DOHH2 (cell line): ENCODE results near the gene SCRG1.

Experiments used
- H3F3A ChIP-seq: fragments of 200-600 bp; sonication (generic), shearing (Covaris generic); 2 replicates; pipeline ENCODE4 v1.6.0; 2016; ENCODE audit warnings: antibody characterized with exemption, mild to moderate bottlenecking; ENCODE audit not compliant: control insufficient read depth, insufficient read depth
- H3K27ac ChIP-seq: fragments of 200-600 bp; sonication (generic); 2 replicates; pipeline ENCODE4 v1.5.1; 2014; ENCODE audit warnings: low read depth, mild to moderate bottlenecking, low read length, moderate library complexity
- H3K27me3 ChIP-seq: fragments of 200-600 bp; sonication (generic); 2 replicates; pipeline ENCODE4 v1.6.1; 2014; ENCODE audit warnings: mild to moderate bottlenecking, low read length, mixed read lengths; ENCODE audit not compliant: control insufficient read depth
- H3K36me3 ChIP-seq: fragments of 200-600 bp; sonication (generic); 2 replicates; pipeline ENCODE4 v1.6.1; 2014; ENCODE audit warnings: mild to moderate bottlenecking, low read length, moderate library complexity, mixed read lengths; ENCODE audit not compliant: control insufficient read depth
- H3K4me1 ChIP-seq: fragments of 200-600 bp; sonication (generic); 2 replicates; pipeline ENCODE4 v1.6.1; 2014; ENCODE audit warnings: mild to moderate bottlenecking, low read length, mixed read lengths; ENCODE audit not compliant: control insufficient read depth
- H3K4me2 ChIP-seq: fragments of 200-600 bp; sonication (generic); 2 replicates; pipeline ENCODE4 v1.6.0; 2014; ENCODE audit warnings: mild to moderate bottlenecking, low read length, moderate library complexity
- H3K4me3 ChIP-seq: fragments of 200-600 bp; sonication (generic); 2 replicates; pipeline ENCODE4 v1.5.1; 2014; ENCODE audit warnings: mild to moderate bottlenecking, low read length, mixed read lengths
- H3K79me2 ChIP-seq: fragments of 200-600 bp; sonication (generic); 2 replicates; pipeline ENCODE4 v1.6.1; 2014; ENCODE audit warnings: mild to moderate bottlenecking, low read length, mixed read lengths; ENCODE audit not compliant: control insufficient read depth
- H3K9me2 ChIP-seq: fragments of 200-600 bp; sonication (generic); replicated peaks from 2 replicates; pipeline ENCODE4 v1.6.1; 2014; ENCODE audit warnings: mild to moderate bottlenecking, low read length, mixed read lengths; ENCODE audit not compliant: control insufficient read depth
- H3K9me3 ChIP-seq: fragments of 200-600 bp; sonication (generic); 2 replicates; pipeline ENCODE4 v1.6.1; 2014; ENCODE audit warnings: antibody characterized with exemption, low read length, mixed read lengths; ENCODE audit not compliant: control insufficient read depth, insufficient read depth
- H4K20me1 ChIP-seq: fragments of 200-600 bp; sonication (generic); 2 replicates; pipeline ENCODE4 v1.6.0; 2014; ENCODE audit warnings: low read depth, mild to moderate bottlenecking, antibody characterized with exemption, low read length, moderate library complexity; ENCODE audit not compliant: control insufficient read depth, insufficient read depth
- EZH2phosphoT487 ChIP-seq: fragments of 200-600 bp; sonication (generic); IDR thresholded peaks from 2 replicates; pipeline ENCODE4 v1.6.1; 2017; ENCODE audit warnings: borderline replicate concordance, mild to moderate bottlenecking, antibody characterized with exemption, low read length, moderate library complexity, mixed read lengths
- TF ChIP-seq, protein P1 (sequence below): fragments of 200-600 bp; sonication (generic); IDR thresholded peaks from one replicate; pipeline ENCODE4 v1.5.1; 2014; ENCODE audit warnings: antibody characterized with exemption, mild to moderate bottlenecking, low read depth, low read length; ENCODE audit not compliant: poor library complexity, severe bottlenecking

The SCRG1 gene

DNA sequence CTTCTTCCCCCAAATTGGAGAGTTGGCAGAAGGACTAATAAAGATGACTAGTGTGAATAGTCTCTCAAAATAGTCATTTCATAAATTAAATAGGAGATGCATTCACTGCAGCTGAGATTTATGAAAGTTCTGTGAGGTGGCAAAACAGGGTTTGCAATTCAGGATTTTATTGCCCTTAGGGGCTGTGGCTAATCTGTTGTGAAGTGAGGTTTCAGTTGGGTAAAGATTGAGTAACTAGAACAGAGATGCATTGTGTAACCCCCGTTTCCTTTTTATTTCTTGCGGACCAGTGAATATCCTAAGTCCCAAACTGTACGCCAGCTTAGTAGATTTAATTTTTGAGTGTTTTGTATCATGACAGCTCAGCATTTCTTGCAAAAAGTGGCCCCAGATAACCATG, 16.2 kb upstream of the SCRG1 start:
- no peak overlapping the region for H3K4me3 ChIP-seq

DNA sequence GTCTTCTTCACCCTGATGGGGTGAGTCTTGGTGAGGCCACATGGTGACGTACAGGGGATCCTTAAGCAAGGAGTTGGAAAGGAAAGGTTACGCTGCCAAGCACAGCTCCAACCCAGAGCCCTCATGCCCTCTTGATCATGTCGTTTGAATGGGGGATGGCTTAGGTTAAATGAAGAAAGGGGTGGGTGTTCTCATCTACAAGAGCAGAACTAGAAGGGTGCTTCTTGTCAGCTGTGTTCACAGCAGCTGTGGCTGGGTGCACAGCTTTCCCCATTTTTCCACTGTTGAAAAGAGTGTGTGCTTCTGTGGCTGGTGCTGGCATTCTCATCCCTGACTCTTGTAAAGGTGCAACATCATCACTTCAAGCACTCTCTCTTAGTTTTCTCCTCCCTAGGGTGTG, 15.5 kb upstream of the SCRG1 start:
- H3K79me2 ChIP-seq = no peaks in the 10 kb centered on the region
- no peaks in the 10 kb centered on the region for H3K9me3 ChIP-seq
- TF ChIP-seq EZH2phosphoT487 = no peak
- TF ChIP-seq, protein P1, sequence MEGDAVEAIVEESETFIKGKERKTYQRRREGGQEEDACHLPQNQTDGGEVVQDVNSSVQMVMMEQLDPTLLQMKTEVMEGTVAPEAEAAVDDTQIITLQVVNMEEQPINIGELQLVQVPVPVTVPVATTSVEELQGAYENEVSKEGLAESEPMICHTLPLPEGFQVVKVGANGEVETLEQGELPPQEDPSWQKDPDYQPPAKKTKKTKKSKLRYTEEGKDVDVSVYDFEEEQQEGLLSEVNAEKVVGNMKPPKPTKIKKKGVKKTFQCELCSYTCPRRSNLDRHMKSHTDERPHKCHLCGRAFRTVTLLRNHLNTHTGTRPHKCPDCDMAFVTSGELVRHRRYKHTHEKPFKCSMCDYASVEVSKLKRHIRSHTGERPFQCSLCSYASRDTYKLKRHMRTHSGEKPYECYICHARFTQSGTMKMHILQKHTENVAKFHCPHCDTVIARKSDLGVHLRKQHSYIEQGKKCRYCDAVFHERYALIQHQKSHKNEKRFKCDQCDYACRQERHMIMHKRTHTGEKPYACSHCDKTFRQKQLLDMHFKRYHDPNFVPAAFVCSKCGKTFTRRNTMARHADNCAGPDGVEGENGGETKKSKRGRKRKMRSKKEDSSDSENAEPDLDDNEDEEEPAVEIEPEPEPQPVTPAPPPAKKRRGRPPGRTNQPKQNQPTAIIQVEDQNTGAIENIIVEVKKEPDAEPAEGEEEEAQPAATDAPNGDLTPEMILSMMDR = no peak
- no peaks in the 10 kb centered on the region for H3K9me2 ChIP-seq
- H3F3A ChIP-seq = no peaks in the 10 kb centered on the region
- no peak overlapping the region for H3K4me3 ChIP-seq
- H3K36me3 ChIP-seq = no peaks in the 10 kb centered on the region
- H3K4me1 ChIP-seq = peaks cover 11% of the 10 kb centered on the region
- no peaks in the 10 kb centered on the region for H4K20me1 ChIP-seq
- H3K4me2 ChIP-seq = no peak overlapping the region
- H3K27me3 ChIP-seq = no peaks in the 10 kb centered on the region
- H3K27ac ChIP-seq = no peak overlapping the region

More for the DNA sequence above, 16.2 kb upstream of the SCRG1 start:
- no peaks in the 10 kb centered on the region for H3K27me3 ChIP-seq
- no peaks in the 10 kb centered on the region for H3K9me3 ChIP-seq
- H3K27ac ChIP-seq = no peak overlapping the region
- H3K36me3 ChIP-seq = no peaks in the 10 kb centered on the region
- no peaks in the 10 kb centered on the region for H4K20me1 ChIP-seq
- no peaks in the 10 kb centered on the region for H3F3A ChIP-seq
- no peaks in the 10 kb centered on the region for H3K79me2 ChIP-seq
- peaks cover 11% of the 10 kb centered on the region for H3K4me1 ChIP-seq
- H3K9me2 ChIP-seq = no peaks in the 10 kb centered on the region
- H3K4me2 ChIP-seq = no peak overlapping the region
- TF ChIP-seq, protein P1 = no peak
- TF ChIP-seq EZH2phosphoT487 = no peak

DNA sequence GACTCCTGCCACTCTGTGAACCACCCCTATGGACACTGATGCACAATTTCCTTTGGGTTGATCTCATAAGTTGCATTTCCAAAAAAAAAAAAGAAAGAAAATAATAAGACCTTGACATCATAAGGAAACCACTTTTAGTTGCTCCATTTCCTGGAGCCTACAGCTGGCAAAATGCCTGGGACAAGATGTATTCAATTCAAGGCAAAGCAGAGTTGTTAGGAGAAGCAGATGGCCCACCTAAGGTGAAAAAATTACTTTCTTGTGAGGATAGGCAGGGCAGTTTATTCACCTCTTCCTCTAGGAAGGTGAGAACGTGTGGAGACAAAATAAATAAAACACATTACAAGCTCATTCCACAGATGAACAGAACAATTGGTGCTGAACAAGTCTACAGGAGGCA, 14.1 kb upstream of the SCRG1 start:
- Histone ChIP-seq H3K27ac (no peak overlapping the region), H3K4me2 (no peak overlapping the region), H3K79me2 (no peaks in the 10 kb centered on the region), H4K20me1 (no peaks in the 10 kb centered on the region), H3K9me3 (no peaks in the 10 kb centered on the region), H3K9me2 (no peaks in the 10 kb centered on the region), H3K36me3 (no peaks in the 10 kb centered on the region), H3K4me1 (peaks cover 4% of the 10 kb centered on the region), H3K27me3 (no peaks in the 10 kb centered on the region), H3K4me3 (no peak overlapping the region), H3F3A (no peaks in the 10 kb centered on the region)
- TF ChIP-seq, protein P1 = no peak
- no peak for TF ChIP-seq EZH2phosphoT487
